GM20000 (cell line): ENCODE measurements around the gene RNPEP.

ENCODE experiments used
- DNase-seq: peaks from one replicate; pipeline ENCODE4 v3.0.0; 2012; ENCODE audit warnings: low spot score
- CTCF ChIP-seq: IDR thresholded peaks from 2 replicates; pipeline ENCODE4 v1.5.1; 2012; ENCODE audit warnings: mild to moderate bottlenecking, control low read depth; ENCODE audit errors: extremely low read depth, missing control alignments

RNPEP gene

GRCh38 chr1:201941420-201942128, 40.9 kb upstream of the RNPEP start:
- no peak for DNase-seq
- TF ChIP-seq CTCF = no peak

- DNase-seq = no peak
- no peak for TF ChIP-seq CTCF
Observed at GRCh38 chr1:201942129-201942495, 40.3 kb upstream of the RNPEP start.

GRCh38 chr1:201944002-201944401, 38.4 kb upstream of the RNPEP start:
- TF ChIP-seq CTCF = no peak
- no peak for DNase-seq

GRCh38 chr1:201944639-201945038, 37.8 kb upstream of the RNPEP start:
- TF ChIP-seq CTCF = no peak
- DNase-seq = no peak

- TF ChIP-seq CTCF = no peak
- DNase-seq = no peak
Observed at GRCh38 chr1:201945157-201945556, 37.3 kb upstream of the RNPEP start.

GRCh38 chr1:201945863-201946223, 36.6 kb upstream of the RNPEP start:
- no peak for DNase-seq
- no peak for TF ChIP-seq CTCF

- no peak for DNase-seq
- no peak for TF ChIP-seq CTCF
Observed at GRCh38 chr1:201946224-201946908, 36.1 kb upstream of the RNPEP start, which contains the start of gene LMOD1. TSS of gene LMOD1 (minus strand) at chr1:201946548. CDS start at chr1:201946340, 208 bp downstream.
